Common myeloid progenitor, CD34-positive (primary cell): ENCODE results near the gene LRP6.

Experiments used
- CTCF ChIA-PET: fragments of 350-600 bp; sonication (Branson Sonifier 250); formaldehyde crosslinking; loops from one replicate; lab custom pipeline; 2021; ENCODE audit warnings: antibody characterized with exemption; lab: Charles Lee
- POLR2A ChIA-PET: fragments of 350-600 bp; sonication (Branson Sonifier 250); formaldehyde crosslinking; loops from one replicate; lab custom pipeline; 2021; ENCODE audit warnings: antibody characterized with exemption; lab: Charles Lee
- DNase-seq, 3 donors: peaks; one replicate each; pipeline versions ENCODE4 v3.0.0 to v3.0.0-alpha.2; 2013
- H3K27ac ChIP-seq, 2 experiments: 1 replicate in 1 of 2; 2 replicates in 1 of 2; pipeline ENCODE4 v1.7.0; 2013; ENCODE audit warnings: inconsistent platforms in 2 of 2, low read length in 2 of 2, mild to moderate bottlenecking in 2 of 2, low read depth in 1 of 2, moderate library complexity in 1 of 2; ENCODE audit not compliant: severe bottlenecking in 2 of 2, insufficient read depth in 1 of 2, poor library complexity in 1 of 2
- H3K27me3 ChIP-seq, 5 experiments: replicated peaks in 2 of 5; 1 replicate in 3 of 5; 2 replicates in 2 of 5; pipeline versions ENCODE4 v1.6.1 to v1.7.0; 2013; ENCODE audit warnings: low read length in 4 of 5, mild to moderate bottlenecking in 2 of 5, moderate library complexity in 2 of 5, inconsistent platforms in 1 of 5; ENCODE audit not compliant: insufficient read depth in 5 of 5, control insufficient read depth in 4 of 5
- H3K36me3 ChIP-seq, 4 experiments: 1 replicate in 2 of 4; 2 replicates in 2 of 4; pipeline versions ENCODE4 v1.6.1 to v1.7.0; 2013; ENCODE audit warnings: low read length in 3 of 4, control low read depth in 1 of 4, mild to moderate bottlenecking in 1 of 4; ENCODE audit not compliant: control insufficient read depth in 4 of 4, insufficient read depth in 4 of 4
- H3K4me1 ChIP-seq, 4 experiments: 1 replicate in 3 of 4; 2 replicates in 1 of 4; pipeline versions ENCODE4 v1.6.1 to v1.7.1; 2013; ENCODE audit warnings: low read length in 3 of 4, mild to moderate bottlenecking in 3 of 4, control low read depth in 1 of 4, inconsistent platforms in 1 of 4, moderate library complexity in 1 of 4; ENCODE audit not compliant: control insufficient read depth in 4 of 4, insufficient read depth in 4 of 4; ENCODE audit errors: control extremely low read depth in 1 of 4
- H3K4me3 ChIP-seq, 7 experiments: 1 replicate in 4 of 7; 2 replicates in 3 of 7; pipeline versions ENCODE4 v1.5.1 to v1.7.0; 2013; ENCODE audit warnings: mild to moderate bottlenecking in 7 of 7, low read length in 6 of 7, moderate library complexity in 6 of 7, inconsistent platforms in 2 of 7, low read depth in 2 of 7, control low read depth in 1 of 7; ENCODE audit not compliant: insufficient read depth in 4 of 7, control insufficient read depth in 1 of 7; ENCODE audit errors: extremely low read depth in 1 of 7
- H3K9me3 ChIP-seq, 5 experiments: 1 replicate in 4 of 5; 2 replicates in 1 of 5; pipeline versions ENCODE4 v1.6.1 to v1.7.1; 2013; ENCODE audit warnings: low read length in 4 of 5, mild to moderate bottlenecking in 2 of 5, inconsistent platforms in 1 of 5, low read depth in 1 of 5, moderate library complexity in 1 of 5; ENCODE audit not compliant: control insufficient read depth in 4 of 5, insufficient read depth in 2 of 5; ENCODE audit errors: control extremely low read depth in 1 of 5
- WGBS: methylation state at CpG from one replicate; pipeline ENCODE4 v1.1.5; 2013; ENCODE audit not compliant: insufficient coverage; 5-methylcytosine and 5-hydroxymethylcytosine counted together

LRP6 gene

DNA sequence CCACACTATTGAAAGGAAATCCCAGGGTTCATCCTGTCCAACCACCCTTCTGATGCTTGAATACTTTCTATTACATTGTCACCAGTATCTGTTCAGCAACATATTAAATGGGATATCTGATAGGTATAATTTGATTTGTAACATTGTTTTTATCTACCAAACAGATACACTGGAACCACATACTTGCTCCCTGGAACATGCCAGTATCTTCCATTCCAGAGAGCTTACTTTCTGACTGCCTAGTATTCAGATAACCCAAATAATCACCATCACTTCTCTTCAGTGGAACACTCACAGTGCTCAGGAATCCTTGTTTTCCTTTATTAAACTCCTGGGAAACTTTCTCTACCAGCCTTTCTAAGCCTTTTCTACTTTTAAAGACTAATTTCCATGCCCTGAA lies 19.3 kb downstream of the LRP6 start:
- ChIA-PET POLR2A (no interaction called here), CTCF (no interaction called here)
- peaks cover 0 to 14% (median 2%) of the 10 kb centered on the region in 4 experiments for H3K4me1 ChIP-seq
- no peak for DNase-seq
- H3K27ac ChIP-seq = no peak overlapping the region
- no peak overlapping the region for H3K4me3 ChIP-seq
- peaks cover 0 to 4% (median 0%) of the 10 kb centered on the region in 4 experiments for H3K36me3 ChIP-seq
- no peaks in the 10 kb centered on the region for H3K27me3 ChIP-seq
- no peaks in the 10 kb centered on the region for H3K9me3 ChIP-seq

DNA sequence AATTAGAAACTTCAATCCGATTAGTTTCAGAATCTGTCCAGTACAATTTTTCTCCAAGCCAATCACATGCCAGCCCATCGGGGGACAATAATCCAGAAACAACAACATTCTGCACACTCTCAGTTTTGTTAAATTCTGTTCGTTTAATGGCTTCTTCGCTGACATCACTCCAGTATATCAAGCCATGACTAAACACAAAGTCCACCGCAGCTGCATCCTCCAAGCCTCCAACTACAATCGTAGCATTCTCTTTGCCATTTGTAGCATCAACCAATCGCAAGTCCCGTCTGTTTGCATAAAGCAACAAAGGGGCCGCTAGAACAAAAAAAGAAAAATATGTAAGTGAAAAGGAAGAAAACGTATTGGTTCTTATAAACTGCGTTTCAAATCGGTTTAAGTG lies 22.5 kb downstream of the LRP6 start:
- WGBS = 100% methylated on average over 4 of the region's 12 CpGs
- H3K36me3 ChIP-seq = peaks cover 0 to 4% (median 0%) of the 10 kb centered on the region in 4 experiments
- no peaks in the 10 kb centered on the region for H3K27me3 ChIP-seq
- H3K4me3 ChIP-seq = no peak overlapping the region
- H3K9me3 ChIP-seq = no peaks in the 10 kb centered on the region
- no peak for DNase-seq
- H3K4me1 ChIP-seq = peaks cover 0 to 7% (median 2%) of the 10 kb centered on the region in 4 experiments
- ChIA-PET CTCF (no interaction called here), POLR2A (no interaction called here)
- H3K27ac ChIP-seq = no peak overlapping the region

DNA sequence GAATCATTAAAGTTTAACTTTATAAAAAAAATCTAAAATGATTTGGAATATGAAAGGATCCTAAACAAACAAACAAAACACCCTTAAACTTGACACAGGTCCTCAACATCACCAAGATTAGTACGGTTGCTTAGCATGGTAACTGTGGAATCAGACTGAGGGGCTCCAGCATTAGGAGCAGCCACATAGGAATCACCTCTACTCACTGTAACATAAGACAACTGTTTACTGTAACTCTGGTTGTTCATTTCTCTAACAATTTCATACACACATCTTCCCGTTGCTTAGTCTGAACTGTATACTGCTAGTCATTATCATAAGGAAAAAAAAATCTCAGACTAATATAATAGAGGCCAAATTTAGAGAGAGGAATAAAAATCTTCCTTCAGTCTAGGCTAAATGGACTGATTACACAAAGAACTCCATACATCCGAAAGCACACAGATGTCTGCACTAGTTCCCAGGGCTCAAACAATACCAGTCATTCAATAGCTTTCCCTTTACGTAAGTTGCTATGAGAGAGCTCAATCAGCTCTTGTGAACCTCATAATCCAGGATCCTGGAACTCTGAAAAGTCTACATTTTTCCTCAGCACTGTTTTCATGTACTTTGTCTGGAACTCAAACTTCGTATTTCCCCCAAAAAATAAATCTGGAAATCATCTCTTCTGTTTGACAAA lies 26.0 kb downstream of the LRP6 start:
- Histone ChIP-seq H3K9me3 (no peaks in the 10 kb centered on the region), H3K36me3 (peaks cover 0 to 4% (median 0%) of the 10 kb centered on the region in 4 experiments), H3K4me1 (no peaks in the 10 kb centered on the region), H3K27ac (no peak overlapping the region), H3K27me3 (no peaks in the 10 kb centered on the region), H3K4me3 (no peak overlapping the region)
- ChIA-PET CTCF (no interaction called here), POLR2A (no interaction called here)
- DNase-seq = no peak
- 94% methylated on average over 4 of the region's 5 CpGs for WGBS

DNA sequence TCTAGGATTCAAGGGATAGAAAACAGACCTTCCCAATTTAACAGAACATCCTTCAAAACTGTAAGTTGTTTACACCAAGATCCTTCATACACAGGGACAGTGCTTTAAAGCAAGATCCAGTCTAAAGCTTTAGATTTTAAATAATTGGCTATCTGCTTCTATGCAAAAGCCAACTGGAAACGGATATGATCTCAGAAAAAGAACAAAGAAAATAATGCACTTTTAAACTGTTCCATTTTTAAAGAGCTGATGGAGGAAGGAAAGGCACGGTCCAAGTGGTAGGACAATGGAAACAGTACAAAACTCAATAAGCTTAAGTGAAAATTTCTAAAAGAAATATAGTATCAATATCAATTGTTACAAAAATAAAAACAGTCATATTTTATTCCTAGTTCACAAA lies 27.7 kb downstream of the LRP6 start:
- H3K27ac ChIP-seq = no peak overlapping the region
- H3K4me3 ChIP-seq = no peak overlapping the region
- H3K36me3 ChIP-seq = peaks cover 0 to 4% (median 0%) of the 10 kb centered on the region in 4 experiments
- H3K27me3 ChIP-seq = no peaks in the 10 kb centered on the region
- H3K4me1 ChIP-seq = no peaks in the 10 kb centered on the region
- WGBS = no CpG with 5 or more reads among the region's 2 CpGs
- no peaks in the 10 kb centered on the region for H3K9me3 ChIP-seq
- DNase-seq = no peak
- ChIA-PET CTCF (interaction anchor here (1.6 kb wide), 1 partner anchor 31 kb away, joined by 4 read pairs; no protein-coding TSS in a partner anchor), POLR2A (no interaction called here)

DNA sequence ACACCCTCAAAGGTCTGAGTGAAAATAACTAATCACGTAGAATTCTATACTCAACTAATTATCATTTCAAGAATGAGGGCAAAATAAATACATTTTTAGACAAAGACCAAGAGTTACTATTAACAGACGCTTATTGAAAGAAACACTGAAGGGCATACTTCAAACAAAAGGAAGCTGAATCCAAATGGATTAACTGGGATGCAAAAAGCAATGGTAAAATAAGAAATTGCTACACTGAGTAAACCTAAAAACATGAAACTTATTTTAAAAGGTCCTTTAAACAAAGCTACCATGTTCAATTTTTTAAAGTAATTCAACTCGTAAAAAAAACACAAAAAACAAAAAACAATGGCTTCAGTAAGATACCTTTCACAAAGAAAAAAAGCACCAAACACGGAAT lies 28.2 kb downstream of the LRP6 start:
- no peaks in the 10 kb centered on the region for H3K4me1 ChIP-seq
- H3K36me3 ChIP-seq = peaks cover 0 to 1% (median 0%) of the 10 kb centered on the region in 4 experiments
- no peak overlapping the region for H3K4me3 ChIP-seq
- no peaks in the 10 kb centered on the region for H3K27me3 ChIP-seq
- H3K9me3 ChIP-seq = no peaks in the 10 kb centered on the region
- POLR2A ChIA-PET = no interaction called here
- CTCF ChIA-PET = interaction anchor here (1.6 kb wide), 1 partner anchor 31 kb away, joined by 4 read pairs; no protein-coding TSS in a partner anchor
- no peak overlapping the region for H3K27ac ChIP-seq
- no peak for DNase-seq
- WGBS = 80% methylated on average over 1 of the region's 4 CpGs

DNA sequence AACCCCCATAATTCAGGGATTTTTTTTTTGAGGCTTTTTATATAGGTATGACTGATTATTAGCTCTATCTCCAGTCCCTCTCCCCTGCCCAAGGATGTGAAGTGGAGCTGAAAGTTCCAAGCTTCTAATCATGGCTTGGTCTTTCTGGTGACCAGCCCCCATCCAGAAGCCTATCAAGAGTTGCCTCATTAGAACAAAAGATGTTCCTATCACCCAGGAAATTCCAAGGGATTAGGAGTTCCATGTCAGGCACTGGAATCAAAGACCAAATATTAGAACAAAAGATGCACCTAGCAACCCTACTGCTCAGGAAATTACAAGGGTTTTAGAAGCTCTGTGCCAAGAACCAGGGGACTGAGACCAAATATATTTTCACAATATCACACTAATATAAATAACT lies 29.9 kb downstream of the LRP6 start:
- no peaks in the 10 kb centered on the region for H3K36me3 ChIP-seq
- H3K4me1 ChIP-seq = no peaks in the 10 kb centered on the region
- ChIA-PET POLR2A (no interaction called here), CTCF (no interaction called here)
- H3K4me3 ChIP-seq = no peak overlapping the region
- H3K9me3 ChIP-seq = no peaks in the 10 kb centered on the region
- no peak for DNase-seq
- H3K27ac ChIP-seq = no peak overlapping the region
- H3K27me3 ChIP-seq = no peaks in the 10 kb centered on the region

DNA sequence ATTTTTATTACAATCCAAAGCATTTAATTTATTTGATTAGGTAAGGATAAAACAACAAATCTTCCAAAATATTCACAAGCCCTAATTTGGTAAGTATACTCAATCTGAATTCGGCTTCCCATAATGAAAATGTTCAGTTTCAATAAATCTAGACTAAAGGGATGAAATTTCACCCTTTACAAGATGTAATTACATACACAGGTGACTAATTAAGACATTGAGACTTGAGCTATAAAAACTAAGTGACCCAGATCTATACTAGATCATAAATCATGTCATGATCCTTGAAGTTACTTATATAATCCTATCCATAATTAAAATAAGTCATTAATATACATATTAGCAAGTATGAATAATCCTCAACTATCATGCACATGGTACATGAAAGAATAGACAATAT lies 36.6 kb downstream of the LRP6 start:
- Histone ChIP-seq H3K36me3 (no peaks in the 10 kb centered on the region), H3K9me3 (peaks cover 0 to 6% (median 0%) of the 10 kb centered on the region in 5 experiments), H3K4me3 (no peak overlapping the region), H3K4me1 (no peaks in the 10 kb centered on the region), H3K27me3 (no peaks in the 10 kb centered on the region), H3K27ac (no peak overlapping the region)
- DNase-seq = no peak
- POLR2A ChIA-PET = no interaction called here
- CTCF ChIA-PET = no interaction called here
- no CpG with 5 or more reads among the region's 1 CpG for WGBS
